IMR-90 (cell line): ENCODE results near the gene SRPRB.

Source experiments
- BHLHE40 ChIP-seq: fragments of 150-350 bp; IDR thresholded peaks from 2 replicates; pipeline ENCODE4 v1.6.1; 2016; ENCODE audit warnings: mild to moderate bottlenecking, low read depth, low read length
- FOS ChIP-seq: fragments of 150-350 bp; IDR thresholded peaks from 2 replicates; pipeline ENCODE4 v1.6.1; 2016; ENCODE audit warnings: low read depth, low read length
- MXI1 ChIP-seq: IDR thresholded peaks from 2 replicates; pipeline ENCODE4 v1.6.1; 2012; ENCODE audit warnings: low read depth, mild to moderate bottlenecking, low read length, moderate library complexity, borderline replicate concordance
- NFE2L2 ChIP-seq: fragments of 150-350 bp; IDR thresholded peaks from 2 replicates; pipeline ENCODE4 v1.6.1; 2016; ENCODE audit warnings: low read depth, mild to moderate bottlenecking, low read length
- POLR2A ChIP-seq: IDR thresholded peaks from 2 replicates; pipeline ENCODE4 v1.6.1; 2012; ENCODE audit warnings: mild to moderate bottlenecking, low read depth, low read length
- RAD21 ChIP-seq: IDR thresholded peaks from 2 replicates; pipeline ENCODE4 v1.6.1; 2012; ENCODE audit warnings: low read length, improper control_type of control experiment
- RCOR1 ChIP-seq: IDR thresholded peaks from 2 replicates; pipeline ENCODE4 v1.6.1; 2012; ENCODE audit warnings: mild to moderate bottlenecking, low read length, improper control_type of control experiment; ENCODE audit not compliant: insufficient replicate concordance
- RFX5 ChIP-seq: IDR thresholded peaks from 2 replicates; pipeline ENCODE4 v1.8.0; 2012; ENCODE audit warnings: low read depth, mild to moderate bottlenecking, low read length, moderate library complexity
- TF ChIP-seq, protein P1 (sequence below): conservative IDR thresholded peaks from 2 replicates; pipeline ENCODE4 v1.5.1; 2012; ENCODE audit warnings: mild to moderate bottlenecking, low read depth, low read length, improper control_type of control experiment
- TF ChIP-seq, protein P2 (sequence below): fragments of 150-350 bp; IDR thresholded peaks from 2 replicates; pipeline ENCODE4 v1.6.1; 2017; ENCODE audit warnings: mild to moderate bottlenecking, antibody characterized with exemption, low read length, low read depth
- TF ChIP-seq, protein P3 (sequence below): fragments of 150-350 bp; IDR thresholded peaks from 2 replicates; pipeline ENCODE4 v1.6.1; 2016; ENCODE audit warnings: low read depth, mild to moderate bottlenecking, low read length, moderate library complexity, borderline replicate concordance

GRCh38 chr3:133870822-133871221 lies 65.2 kb downstream of the SRPRB start:
- TF ChIP-seq, protein P1, sequence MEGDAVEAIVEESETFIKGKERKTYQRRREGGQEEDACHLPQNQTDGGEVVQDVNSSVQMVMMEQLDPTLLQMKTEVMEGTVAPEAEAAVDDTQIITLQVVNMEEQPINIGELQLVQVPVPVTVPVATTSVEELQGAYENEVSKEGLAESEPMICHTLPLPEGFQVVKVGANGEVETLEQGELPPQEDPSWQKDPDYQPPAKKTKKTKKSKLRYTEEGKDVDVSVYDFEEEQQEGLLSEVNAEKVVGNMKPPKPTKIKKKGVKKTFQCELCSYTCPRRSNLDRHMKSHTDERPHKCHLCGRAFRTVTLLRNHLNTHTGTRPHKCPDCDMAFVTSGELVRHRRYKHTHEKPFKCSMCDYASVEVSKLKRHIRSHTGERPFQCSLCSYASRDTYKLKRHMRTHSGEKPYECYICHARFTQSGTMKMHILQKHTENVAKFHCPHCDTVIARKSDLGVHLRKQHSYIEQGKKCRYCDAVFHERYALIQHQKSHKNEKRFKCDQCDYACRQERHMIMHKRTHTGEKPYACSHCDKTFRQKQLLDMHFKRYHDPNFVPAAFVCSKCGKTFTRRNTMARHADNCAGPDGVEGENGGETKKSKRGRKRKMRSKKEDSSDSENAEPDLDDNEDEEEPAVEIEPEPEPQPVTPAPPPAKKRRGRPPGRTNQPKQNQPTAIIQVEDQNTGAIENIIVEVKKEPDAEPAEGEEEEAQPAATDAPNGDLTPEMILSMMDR: no peak
- TF ChIP-seq POLR2A: no peak
- TF ChIP-seq RAD21: no peak
- TF ChIP-seq RFX5: no peak
- TF ChIP-seq FOS: no peak
- no peak for TF ChIP-seq RCOR1
- TF ChIP-seq, protein P2, sequence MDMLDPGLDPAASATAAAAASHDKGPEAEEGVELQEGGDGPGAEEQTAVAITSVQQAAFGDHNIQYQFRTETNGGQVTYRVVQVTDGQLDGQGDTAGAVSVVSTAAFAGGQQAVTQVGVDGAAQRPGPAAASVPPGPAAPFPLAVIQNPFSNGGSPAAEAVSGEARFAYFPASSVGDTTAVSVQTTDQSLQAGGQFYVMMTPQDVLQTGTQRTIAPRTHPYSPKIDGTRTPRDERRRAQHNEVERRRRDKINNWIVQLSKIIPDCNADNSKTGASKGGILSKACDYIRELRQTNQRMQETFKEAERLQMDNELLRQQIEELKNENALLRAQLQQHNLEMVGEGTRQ: no peak
- TF ChIP-seq, protein P3, sequence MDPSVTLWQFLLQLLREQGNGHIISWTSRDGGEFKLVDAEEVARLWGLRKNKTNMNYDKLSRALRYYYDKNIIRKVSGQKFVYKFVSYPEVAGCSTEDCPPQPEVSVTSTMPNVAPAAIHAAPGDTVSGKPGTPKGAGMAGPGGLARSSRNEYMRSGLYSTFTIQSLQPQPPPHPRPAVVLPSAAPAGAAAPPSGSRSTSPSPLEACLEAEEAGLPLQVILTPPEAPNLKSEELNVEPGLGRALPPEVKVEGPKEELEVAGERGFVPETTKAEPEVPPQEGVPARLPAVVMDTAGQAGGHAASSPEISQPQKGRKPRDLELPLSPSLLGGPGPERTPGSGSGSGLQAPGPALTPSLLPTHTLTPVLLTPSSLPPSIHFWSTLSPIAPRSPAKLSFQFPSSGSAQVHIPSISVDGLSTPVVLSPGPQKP: no peak
- no peak for TF ChIP-seq NFE2L2
- TF ChIP-seq BHLHE40: no peak
- TF ChIP-seq MXI1: no peak
